GM12874 (cell line): Measurements from ENCODE around the gene STK24.

Source experiments
- TF ChIP-seq, protein P1 (sequence below): IDR thresholded peaks from 2 replicates; pipeline ENCODE4 v1.5.1; 2011; ENCODE audit warnings: low read depth, mild to moderate bottlenecking, control low read depth, low read length, moderate library complexity; ENCODE audit not compliant: insufficient read depth

STK24 gene

DNA sequence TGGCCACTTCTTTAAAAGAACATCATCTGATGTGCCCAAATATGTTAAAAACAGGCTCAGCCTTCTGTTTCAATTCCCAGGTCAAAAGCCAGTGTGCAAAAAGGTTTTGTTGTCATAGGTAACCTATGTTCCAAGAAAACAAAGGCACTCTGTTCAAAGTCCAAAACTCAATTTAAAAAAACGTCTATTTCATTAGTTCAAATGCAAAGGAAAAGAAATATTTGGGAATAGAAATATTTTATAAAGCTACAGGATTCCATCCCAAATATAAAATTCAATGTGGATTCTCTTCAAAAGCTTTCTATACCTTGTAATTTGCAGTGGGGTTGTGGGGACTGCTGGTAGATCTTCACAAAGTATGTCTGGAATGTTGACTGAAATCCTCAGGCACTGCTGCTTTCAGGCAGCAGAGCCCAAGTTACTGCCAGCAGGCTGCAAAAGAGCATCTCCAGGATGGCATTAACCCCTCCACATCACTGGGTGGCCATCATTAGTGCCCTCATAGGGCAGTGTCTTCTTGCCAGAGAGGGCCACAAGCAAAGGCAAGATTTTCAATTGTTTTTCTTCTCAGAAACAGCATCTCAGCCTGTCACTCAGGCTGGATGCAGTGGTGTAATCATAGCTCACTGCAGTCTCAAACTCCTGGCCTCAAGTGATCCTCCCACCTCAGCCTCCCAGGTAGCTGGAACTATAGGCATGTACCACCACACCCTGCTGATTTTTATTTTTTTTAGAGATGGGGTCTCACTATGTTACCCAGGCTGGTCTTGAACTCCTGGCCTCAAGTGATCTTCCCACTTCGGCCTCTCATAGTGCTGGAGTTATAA is 22.8 kb upstream of the STK24 start:
- TF ChIP-seq, protein P1, sequence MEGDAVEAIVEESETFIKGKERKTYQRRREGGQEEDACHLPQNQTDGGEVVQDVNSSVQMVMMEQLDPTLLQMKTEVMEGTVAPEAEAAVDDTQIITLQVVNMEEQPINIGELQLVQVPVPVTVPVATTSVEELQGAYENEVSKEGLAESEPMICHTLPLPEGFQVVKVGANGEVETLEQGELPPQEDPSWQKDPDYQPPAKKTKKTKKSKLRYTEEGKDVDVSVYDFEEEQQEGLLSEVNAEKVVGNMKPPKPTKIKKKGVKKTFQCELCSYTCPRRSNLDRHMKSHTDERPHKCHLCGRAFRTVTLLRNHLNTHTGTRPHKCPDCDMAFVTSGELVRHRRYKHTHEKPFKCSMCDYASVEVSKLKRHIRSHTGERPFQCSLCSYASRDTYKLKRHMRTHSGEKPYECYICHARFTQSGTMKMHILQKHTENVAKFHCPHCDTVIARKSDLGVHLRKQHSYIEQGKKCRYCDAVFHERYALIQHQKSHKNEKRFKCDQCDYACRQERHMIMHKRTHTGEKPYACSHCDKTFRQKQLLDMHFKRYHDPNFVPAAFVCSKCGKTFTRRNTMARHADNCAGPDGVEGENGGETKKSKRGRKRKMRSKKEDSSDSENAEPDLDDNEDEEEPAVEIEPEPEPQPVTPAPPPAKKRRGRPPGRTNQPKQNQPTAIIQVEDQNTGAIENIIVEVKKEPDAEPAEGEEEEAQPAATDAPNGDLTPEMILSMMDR, result no peak

DNA sequence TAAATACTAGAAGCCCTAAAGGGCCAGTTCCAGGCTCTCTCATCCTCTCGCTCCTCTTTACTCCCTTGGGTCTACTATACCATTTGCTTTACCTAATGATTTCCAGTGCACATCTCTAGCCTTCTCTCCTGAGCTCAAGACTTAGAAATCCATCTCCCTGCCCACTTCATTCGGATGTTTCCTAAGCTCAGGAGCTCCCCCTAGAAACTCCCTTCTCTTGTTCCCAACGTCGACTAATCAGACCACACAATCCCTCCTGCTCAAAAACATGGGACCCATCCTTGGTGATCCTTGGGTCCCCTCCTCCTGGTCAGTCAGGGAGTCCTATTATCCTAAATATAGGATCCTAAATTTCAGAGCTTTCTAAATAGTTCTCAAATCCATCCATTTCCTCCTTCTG is 21.1 kb upstream of the STK24 start:
- TF ChIP-seq, protein P1, result no peak

DNA sequence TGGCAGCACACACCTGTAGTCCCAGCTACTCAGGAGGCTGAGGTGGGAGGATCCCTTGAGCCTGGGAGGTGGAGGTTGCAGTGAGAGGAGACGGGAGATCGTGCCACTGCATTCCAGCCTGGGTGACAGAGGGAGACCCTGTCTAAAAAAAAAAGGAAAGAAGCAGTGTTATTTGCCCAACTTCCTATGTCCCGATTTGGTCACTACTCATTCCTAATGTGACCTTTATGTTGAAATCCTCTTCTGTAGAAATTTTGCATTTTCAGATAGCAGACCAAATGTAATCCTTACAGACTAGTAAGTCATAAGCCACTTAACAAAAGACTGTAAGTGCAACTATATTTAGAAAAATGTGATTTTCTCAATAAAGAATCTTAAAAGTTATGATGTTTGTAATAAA is 18.2 kb upstream of the STK24 start:
- TF ChIP-seq, protein P1, result no peak

DNA sequence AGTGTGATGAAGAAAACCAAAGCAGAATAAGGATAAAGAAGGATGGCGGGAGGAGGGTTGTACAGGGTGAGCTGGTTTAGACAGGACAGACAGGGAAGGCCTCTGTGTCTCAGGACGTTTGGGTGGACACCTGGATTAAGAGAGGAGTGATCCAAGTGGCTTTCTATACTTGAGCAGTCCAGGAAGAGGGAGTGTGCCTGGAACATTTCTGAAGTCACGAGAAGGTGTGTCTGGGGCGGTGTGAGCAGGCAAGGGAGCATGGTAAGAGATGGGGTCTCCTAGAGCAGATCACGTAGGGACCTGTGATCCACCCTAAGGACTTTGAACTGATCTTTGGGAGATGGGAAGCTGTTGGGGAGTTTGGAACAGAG is 15.4 kb upstream of the STK24 start:
- TF ChIP-seq, protein P1, result no peak

DNA sequence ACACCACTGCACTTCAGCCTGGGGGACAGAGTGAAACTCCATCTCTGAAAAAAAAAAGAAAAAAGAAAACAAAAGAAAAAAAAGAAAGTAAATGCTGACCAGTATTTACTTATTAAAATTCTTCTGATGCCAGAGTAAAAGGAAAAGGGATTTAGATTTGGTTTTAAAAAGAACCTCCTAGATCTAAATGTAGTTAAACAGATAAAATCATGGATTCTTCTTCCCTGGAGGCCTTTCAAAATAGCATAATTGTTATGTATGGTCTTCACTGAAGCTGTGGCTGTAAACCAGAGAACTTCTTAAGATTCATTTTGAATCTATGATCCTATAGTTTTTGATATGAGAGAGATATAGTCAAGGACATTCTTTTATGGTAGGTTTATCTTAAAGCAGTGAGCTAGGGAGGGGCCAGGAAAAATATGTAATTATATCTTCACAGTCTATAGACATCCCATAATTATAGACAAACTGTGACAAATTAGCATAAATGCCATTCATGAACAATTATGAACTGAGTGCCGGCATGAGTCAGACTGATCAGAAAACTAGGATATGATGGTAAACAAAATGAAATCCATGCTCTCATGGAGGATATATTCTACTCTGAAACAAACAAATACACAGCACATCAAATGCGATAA is 14.9 kb upstream of the STK24 start:
- TF ChIP-seq, protein P1, result no peak

DNA sequence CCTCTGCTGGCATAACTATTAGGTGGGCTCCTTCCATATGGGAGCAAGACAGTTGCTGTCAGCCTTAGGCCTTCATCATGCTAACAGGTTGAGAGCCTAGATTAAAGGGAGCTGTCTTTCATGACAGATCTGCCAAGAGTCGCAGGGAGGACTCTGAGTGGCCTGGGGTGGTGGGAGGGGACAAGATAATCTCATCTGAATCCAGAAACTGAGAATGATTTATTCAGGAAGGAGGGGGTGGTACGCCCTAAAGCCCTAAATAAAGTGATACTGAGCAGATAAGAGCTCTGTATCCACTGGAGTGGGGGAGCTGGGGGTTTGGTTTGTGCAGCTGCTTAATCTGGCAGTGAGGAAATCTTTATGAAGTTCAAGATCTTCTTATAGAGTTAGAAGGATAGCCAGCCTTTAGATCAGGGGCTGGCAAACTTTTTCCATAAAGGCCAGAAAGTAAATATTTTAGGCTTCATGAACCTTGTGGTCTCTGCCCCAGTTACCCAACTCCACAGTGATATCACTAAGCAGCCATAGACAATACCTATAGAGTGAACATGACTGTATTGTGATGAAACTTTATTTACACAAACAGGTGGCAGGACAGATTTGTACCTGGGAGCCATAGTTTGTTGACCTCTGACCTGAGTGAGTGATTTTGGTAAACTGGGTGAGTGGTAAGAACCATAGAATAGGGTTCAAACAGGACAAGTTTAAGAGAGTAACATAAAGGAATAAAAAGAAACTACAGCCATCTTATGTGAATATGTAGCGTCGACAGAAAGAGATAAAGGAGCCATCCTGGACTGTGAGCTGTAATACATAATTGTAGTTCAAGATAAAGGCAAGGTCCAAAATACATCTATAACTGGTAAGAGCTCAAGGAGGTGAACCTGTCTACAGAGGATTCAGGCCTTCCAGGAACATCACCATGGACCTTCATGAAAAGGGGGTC is 9.8 kb upstream of the STK24 start:
- TF ChIP-seq, protein P1, result no peak

DNA sequence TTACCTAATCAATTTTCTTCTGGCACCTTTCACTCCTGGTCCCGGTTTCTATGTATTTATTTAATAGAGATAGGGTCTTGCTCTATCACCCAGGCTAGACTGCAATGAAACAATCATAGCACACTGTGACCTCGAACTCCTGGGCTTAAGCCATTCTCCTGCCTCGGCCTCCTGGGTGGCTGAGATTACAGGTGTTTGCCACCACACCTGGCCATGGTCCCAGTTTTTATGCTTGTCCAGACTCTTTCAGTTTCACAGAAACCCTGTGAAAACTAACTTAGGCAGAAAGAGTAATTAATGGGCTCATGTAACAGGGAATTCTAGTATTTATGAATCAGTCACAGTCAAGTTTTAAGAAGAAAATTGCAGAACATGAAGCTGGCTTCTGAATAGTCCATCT is 9.0 kb upstream of the STK24 start:
- TF ChIP-seq, protein P1, result no peak
